Transverse colon (tissue), 4 donors: ENCODE data around the gene PTPRN2. TPM values are rescaled to one million over a fixed set of nuclear protein-coding genes. Genes with fewer than 3 reads are reported as not detected.

Experiments
- DNase-seq: peaks from one replicate; pipeline ENCODE4 v3.0.0-alpha.2; 2019
- H3K27ac ChIP-seq, 4 donors: fragments of 200-600 bp; sonication (generic); 2 replicates each; pipeline ENCODE4 v1.5.1; 2016 to 2018; ENCODE audit warnings: inconsistent platforms in 4 of 4
- H3K27me3 ChIP-seq: fragments of 200-600 bp; sonication (generic); 2 replicates; pipeline ENCODE4 v1.5.1; 2017; ENCODE audit warnings: inconsistent platforms
- H3K36me3 ChIP-seq, 4 donors: fragments of 200-600 bp; sonication (generic); 2 replicates each; pipeline ENCODE4 v1.5.1; 2017 to 2019; ENCODE audit warnings: inconsistent platforms in 4 of 4
- H3K4me1 ChIP-seq, 4 donors: fragments of 200-600 bp; sonication (generic); 2 replicates each; pipeline ENCODE4 v1.5.1; 2017 to 2020; ENCODE audit warnings: inconsistent platforms in 4 of 4
- H3K4me3 ChIP-seq, 4 donors: fragments of 200-600 bp; sonication (generic); 1 replicate in 1 of 4; 2 replicates in 3 of 4; pipeline versions ENCODE4 v1.5.1 to v1.6.1; 2017 to 2019; ENCODE audit warnings: inconsistent platforms in 4 of 4
- H3K9me3 ChIP-seq, 2 donors: fragments of 200-600 bp; sonication (generic); 2 replicates each; pipeline ENCODE4 v1.5.1; 2017 to 2019; ENCODE audit warnings: inconsistent platforms in 2 of 2
- EP300 ChIP-seq: sonication (generic); formaldehyde crosslinking; IDR thresholded peaks from one replicate; pipeline ENCODE4 v1.6.1; 2017; ENCODE audit warnings: antibody characterized with exemption, low read depth
- POLR2A ChIP-seq: fragments of 450-650 bp; IDR thresholded peaks from one replicate; pipeline ENCODE4 v1.6.1; 2016; ENCODE audit warnings: antibody characterized with exemption, mild to moderate bottlenecking, moderate library complexity
- POLR2AphosphoS5 ChIP-seq, 3 donors: sonication (generic); formaldehyde crosslinking; IDR thresholded peaks; one replicate each; pipeline ENCODE4 v1.6.1; 2016; ENCODE audit warnings: antibody characterized with exemption in 3 of 3
- WGBS, 2 donors: methylation state at CpG; one replicate each; pipeline ENCODE4 v1.1.5; 2018; ENCODE audit warnings: low coverage in 1 of 2; 5-methylcytosine and 5-hydroxymethylcytosine counted together
- in situ Hi-C, 4 donors: fragments of 200-750 bp; cut with MboI; loops; one replicate each; pipeline versions ENCODE4 v1.15.0 to v1.15.1; 2017; ENCODE audit warnings: low sequenced_read_pairs in 3 of 4, low pct_ligation_motif_present in 1 of 4, low pct_unique_long_range_greater_than_20kb in 1 of 4
- intact Hi-C: fragments of 100-400 bp; cut with DNase I; formaldehyde crosslinking; loops from one replicate; pipeline ENCODE4 v1.15.1; 2023; ENCODE audit warnings: low total_unique reads
- total RNA-seq, 4 donors: library from RNA; depleted of rRNA; stranded (reverse); fragments of >200 nt; gene quantifications; one replicate each; pipeline ENCODE4 v1.1.0, GENCODE V29; 2016
- TF ChIP-seq, protein P1 (sequence below), 5 experiments: fragments of 200-600 bp in 3 of 5; fragments of 450-650 bp in 2 of 5; sonication (generic) in 3 of 5; IDR thresholded peaks; 1 replicate in 2 of 5; 2 replicates in 3 of 5; pipeline ENCODE4 v1.5.1; 2016 to 2017; ENCODE audit warnings: antibody characterized with exemption in 5 of 5, inconsistent platforms in 3 of 5, mild to moderate bottlenecking in 2 of 5, moderate library complexity in 1 of 5

The PTPRN2 gene
- total RNA-seq, 4 donors from 2014 or later, result 15.4 to 31.1 (median 21.8) TPM

DNA sequence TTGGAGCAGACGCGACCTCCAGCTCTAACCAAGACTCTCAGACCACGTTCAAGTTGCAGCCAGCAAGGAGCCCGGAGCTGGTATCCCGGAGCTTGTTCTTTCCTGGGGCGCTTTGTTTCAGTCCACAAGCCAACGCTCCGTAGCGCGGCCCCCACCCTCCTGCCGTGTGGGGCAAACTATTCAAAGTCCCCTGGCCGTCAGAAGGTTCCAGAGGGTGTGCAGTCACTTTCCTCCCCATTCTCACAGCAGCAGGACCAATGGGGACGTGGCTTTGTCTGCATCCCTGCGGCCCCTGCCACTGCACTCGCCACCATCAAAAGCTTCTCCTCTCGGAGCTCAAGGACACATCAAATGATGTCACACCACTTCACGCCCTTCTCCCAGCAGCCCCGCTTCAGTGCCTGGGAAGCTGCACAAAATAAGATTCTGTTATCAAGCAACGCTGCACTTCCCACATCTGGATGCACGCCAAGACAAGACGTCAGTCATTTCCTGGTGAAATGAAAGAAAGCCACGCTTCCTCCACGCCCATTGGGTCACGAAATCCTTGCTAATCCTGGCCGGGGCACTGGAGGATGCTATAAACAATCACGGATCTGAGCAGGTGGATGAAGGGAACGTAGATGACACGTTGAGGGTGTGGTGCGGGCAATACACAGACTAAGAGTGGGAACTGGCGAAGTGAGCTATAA lies 348.2 kb downstream of the PTPRN2 start:
- no peak overlapping the region for H3K4me3 ChIP-seq
- TF ChIP-seq POLR2AphosphoS5 (IDR thresholded peaks at IDR 0.05) (peak in 1 of 3 donors; percentile 47), POLR2A (no peak), EP300 (no peak)
- TF ChIP-seq, protein P1, sequence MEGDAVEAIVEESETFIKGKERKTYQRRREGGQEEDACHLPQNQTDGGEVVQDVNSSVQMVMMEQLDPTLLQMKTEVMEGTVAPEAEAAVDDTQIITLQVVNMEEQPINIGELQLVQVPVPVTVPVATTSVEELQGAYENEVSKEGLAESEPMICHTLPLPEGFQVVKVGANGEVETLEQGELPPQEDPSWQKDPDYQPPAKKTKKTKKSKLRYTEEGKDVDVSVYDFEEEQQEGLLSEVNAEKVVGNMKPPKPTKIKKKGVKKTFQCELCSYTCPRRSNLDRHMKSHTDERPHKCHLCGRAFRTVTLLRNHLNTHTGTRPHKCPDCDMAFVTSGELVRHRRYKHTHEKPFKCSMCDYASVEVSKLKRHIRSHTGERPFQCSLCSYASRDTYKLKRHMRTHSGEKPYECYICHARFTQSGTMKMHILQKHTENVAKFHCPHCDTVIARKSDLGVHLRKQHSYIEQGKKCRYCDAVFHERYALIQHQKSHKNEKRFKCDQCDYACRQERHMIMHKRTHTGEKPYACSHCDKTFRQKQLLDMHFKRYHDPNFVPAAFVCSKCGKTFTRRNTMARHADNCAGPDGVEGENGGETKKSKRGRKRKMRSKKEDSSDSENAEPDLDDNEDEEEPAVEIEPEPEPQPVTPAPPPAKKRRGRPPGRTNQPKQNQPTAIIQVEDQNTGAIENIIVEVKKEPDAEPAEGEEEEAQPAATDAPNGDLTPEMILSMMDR (IDR thresholded peaks at IDR 0.05), result no peak
- WGBS, 2 donors, result 25 to 45% methylated on average over 8 to 30 of the region's 30 CpGs
- intact Hi-C loops, result no loop called here
- peak; percentile 90 for DNase-seq
- in situ Hi-C loops, result no loop called here
- H3K9me3 ChIP-seq, result peaks cover 0 to 4% of the 10 kb centered on the region in 2 donors
- no peaks in the 10 kb centered on the region for H3K4me1 ChIP-seq
- H3K36me3 ChIP-seq, result no peaks in the 10 kb centered on the region
- H3K27ac ChIP-seq, result no peak overlapping the region
- H3K27me3 ChIP-seq, result no peaks in the 10 kb centered on the region

DNA sequence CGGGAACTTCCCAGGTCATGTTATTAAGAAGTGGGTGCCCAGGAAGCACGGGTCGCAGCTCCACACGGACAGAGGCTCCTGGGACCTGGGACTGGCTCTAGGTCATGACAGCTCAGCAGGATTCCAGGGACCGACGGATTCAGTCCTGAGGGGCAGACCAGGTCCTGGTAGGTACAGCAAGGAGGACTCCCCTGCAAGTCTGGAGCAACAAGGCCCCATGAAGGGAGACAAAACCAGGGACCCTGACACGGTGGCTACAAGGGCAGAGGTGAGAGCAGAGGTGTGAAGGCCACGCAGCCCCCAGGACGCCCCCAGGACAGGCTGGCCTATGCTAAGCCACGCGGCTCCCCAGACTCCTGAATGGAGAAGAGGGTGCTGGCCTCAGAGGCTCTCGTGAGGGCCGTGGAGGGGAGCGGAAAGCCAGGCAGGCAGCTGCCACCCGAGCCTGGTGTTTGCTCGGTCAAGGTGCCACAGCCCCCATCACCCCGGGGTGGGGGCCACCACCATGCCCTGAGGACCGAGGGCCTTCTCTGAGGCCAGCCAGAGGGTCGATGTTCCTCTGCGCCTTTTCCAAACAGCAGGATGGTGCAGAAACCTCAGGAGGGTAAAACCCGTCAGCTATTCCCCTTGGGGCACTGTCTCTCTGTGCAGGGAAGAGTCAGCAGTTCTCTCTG lies 348.9 kb downstream of the PTPRN2 start:
- in situ Hi-C loops, result no loop called here
- H3K27me3 ChIP-seq, result no peaks in the 10 kb centered on the region
- H3K4me3 ChIP-seq, result no peak overlapping the region
- no peak overlapping the region for H3K27ac ChIP-seq
- H3K9me3 ChIP-seq, result peaks cover 0 to 4% of the 10 kb centered on the region in 2 donors
- WGBS, 2 donors, result 86% methylated on average over 20 of the region's 21 CpGs; no CpG with 5 or more reads in 1 of the 2 donors
- H3K36me3 ChIP-seq, result no peaks in the 10 kb centered on the region
- DNase-seq, result no peak
- TF ChIP-seq POLR2AphosphoS5 (IDR thresholded peaks at IDR 0.05), result no peak
- TF ChIP-seq, protein P1 (IDR thresholded peaks at IDR 0.05), result no peak
- no peak for TF ChIP-seq EP300
- no peak for TF ChIP-seq POLR2A
- no peaks in the 10 kb centered on the region for H3K4me1 ChIP-seq
- intact Hi-C loops, result no loop called here

DNA sequence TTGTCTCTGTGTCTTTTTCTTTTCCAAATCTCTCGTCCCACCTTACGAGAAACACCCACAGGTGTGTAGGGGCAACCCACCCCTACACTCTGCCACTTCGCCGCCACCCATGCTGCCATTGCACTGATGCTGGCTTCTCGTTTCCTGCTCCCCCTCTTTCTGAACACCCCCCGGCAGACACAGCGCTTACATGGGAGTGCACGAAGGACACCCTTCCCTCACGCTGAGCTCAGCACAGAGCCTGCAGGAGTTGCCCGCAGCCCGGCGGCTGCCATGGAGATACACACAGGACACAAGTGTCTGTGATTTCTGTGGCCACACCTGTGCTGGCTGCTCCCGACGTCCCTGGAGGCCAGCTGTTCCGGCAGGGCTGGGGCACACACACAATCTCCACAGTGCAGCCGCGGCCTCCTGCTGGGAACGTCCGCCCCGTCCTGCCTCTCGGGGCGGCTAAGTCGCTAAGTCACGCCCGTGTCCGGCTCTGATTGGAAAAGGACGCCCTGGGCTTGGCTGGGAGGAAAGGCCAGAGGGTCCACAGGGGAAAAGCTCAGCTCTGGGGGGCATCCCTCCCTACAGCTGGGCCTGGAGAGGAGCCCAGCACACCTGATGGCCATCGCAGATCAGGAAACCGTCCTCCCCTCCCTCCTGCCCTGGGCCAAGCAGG lies 349.8 kb downstream of the PTPRN2 start:
- 84% methylated on average over 29 of the region's 29 CpGs; no CpG with 5 or more reads in 1 of the 2 donors for WGBS, 2 donors
- DNase-seq, result no peak
- H3K36me3 ChIP-seq, result no peaks in the 10 kb centered on the region

DNA sequence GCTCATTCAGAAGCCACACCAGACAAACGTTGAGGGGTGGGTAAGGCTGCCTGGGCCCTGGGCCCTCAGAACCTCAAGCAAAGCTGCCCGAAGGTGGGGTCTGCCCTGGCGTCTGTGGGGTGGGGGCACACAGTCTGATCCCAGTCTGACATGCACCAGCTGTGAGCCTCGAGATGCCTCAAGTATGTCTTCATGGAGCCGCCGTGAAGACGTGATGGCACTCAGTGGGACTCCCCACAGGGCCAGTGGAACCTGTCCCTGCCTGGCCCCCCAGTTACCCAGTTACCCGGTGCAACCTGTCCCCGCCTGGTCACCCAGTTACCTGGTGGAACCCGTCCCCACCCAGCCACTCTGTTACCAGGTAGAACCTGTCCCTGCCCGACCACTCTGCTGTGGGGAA lies 351.2 kb downstream of the PTPRN2 start:
- H3K9me3 ChIP-seq, result peaks cover 0 to 4% of the 10 kb centered on the region in 2 donors
- TF ChIP-seq EP300 (no peak), POLR2A (no peak), POLR2AphosphoS5 (IDR thresholded peaks at IDR 0.05) (no peak)
- TF ChIP-seq, protein P1 (IDR thresholded peaks at IDR 0.05), result no peak
- no peaks in the 10 kb centered on the region for H3K36me3 ChIP-seq
- H3K4me1 ChIP-seq, result no peaks in the 10 kb centered on the region
- H3K27ac ChIP-seq, result no peak overlapping the region
- intact Hi-C loops, result no loop called here
- no peak for DNase-seq
- no peaks in the 10 kb centered on the region for H3K27me3 ChIP-seq
- in situ Hi-C loops, result no loop called here
- 85% methylated on average over 8 of the region's 11 CpGs; no CpG with 5 or more reads in 1 of the 2 donors for WGBS, 2 donors
- no peak overlapping the region for H3K4me3 ChIP-seq

More for the DNA sequence above, 349.8 kb downstream of the PTPRN2 start:
- peaks cover 0 to 4% of the 10 kb centered on the region in 2 donors for H3K9me3 ChIP-seq
- in situ Hi-C loops (no loop called here), intact Hi-C loops (no loop called here)
- no peaks in the 10 kb centered on the region for H3K4me1 ChIP-seq
- H3K27ac ChIP-seq, result no peak overlapping the region
- no peaks in the 10 kb centered on the region for H3K27me3 ChIP-seq
- TF ChIP-seq, protein P1 (IDR thresholded peaks at IDR 0.05), result no peak
- no peak for TF ChIP-seq EP300
- no peak for TF ChIP-seq POLR2A
- TF ChIP-seq POLR2AphosphoS5 (IDR thresholded peaks at IDR 0.05), result no peak
- H3K4me3 ChIP-seq, result no peak overlapping the region
